ENCODE results near the gene UROS. TPM values are rescaled to one million over a fixed set of nuclear protein-coding genes. Genes with fewer than 3 reads are reported as not detected.

Gene UROS
- total and polyA plus RNA-seq, 2 experiments from 2014 or later = 55.7 to 80.4 TPM

DNA sequence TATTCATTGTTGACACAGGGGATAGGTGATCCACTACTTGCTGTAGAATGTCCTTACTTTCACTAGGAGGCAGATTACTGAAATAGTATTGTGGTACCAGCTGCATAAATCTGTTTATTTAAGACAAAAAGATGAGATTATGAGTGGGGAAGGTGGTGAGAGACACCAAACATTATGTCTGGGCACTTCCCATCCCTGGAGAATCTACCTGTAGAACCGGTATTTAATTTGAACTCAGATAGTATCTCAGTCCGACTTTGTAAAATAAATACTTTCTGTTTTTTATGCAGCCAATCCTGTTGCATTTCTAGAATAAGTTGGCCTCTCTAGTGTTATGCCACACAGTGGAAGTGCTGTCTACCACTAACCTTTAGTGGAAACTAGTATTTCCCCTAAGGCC lies 13.7 kb upstream of the UROS start:
- no peaks in the 10 kb centered on the region for H4K20me1 ChIP-seq (ENCODE audit: insufficient read depth, poor library complexity, severe bottlenecking)
- H3K27ac ChIP-seq = no peak overlapping the region
- H3K4me2 ChIP-seq = no peak overlapping the region
- H3K36me3 ChIP-seq (replicated peaks; ENCODE audit: insufficient read depth, low read depth) = no peaks in the 10 kb centered on the region
- H3K79me2 ChIP-seq = no peaks in the 10 kb centered on the region
- H2AFZ ChIP-seq = no peak overlapping the region
- H3K9me3 ChIP-seq (ENCODE audit: low read depth) = no peaks in the 10 kb centered on the region
- no peaks in the 10 kb centered on the region for H3K4me1 ChIP-seq (ENCODE audit: insufficient read depth)
- no peak for TF ChIP-seq CTCF (IDR thresholded peaks at IDR 0.05; ENCODE audit: poor library complexity)
- no peak for TF ChIP-seq EZH2phosphoT487 (IDR thresholded peaks at IDR 0.05; ENCODE audit: low read depth, severe bottlenecking, unreplicated experiment)
- no peak for TF ChIP-seq EZH2 (IDR thresholded peaks at IDR 0.05; ENCODE audit: borderline replicate concordance)
- DNase-seq (ENCODE audit: low spot score) = no peak
- H3K9me2 ChIP-seq (replicated peaks; ENCODE audit: insufficient read depth) = no peaks in the 10 kb centered on the region
- WGBS (ENCODE audit: low lambda C conversion rate, missing lambda C conversion rate) = 88% methylated on average over 2 of the region's 2 CpGs
- no peaks in the 10 kb centered on the region for H3K27me3 ChIP-seq
- no peak overlapping the region for H3K4me3 ChIP-seq

DNA sequence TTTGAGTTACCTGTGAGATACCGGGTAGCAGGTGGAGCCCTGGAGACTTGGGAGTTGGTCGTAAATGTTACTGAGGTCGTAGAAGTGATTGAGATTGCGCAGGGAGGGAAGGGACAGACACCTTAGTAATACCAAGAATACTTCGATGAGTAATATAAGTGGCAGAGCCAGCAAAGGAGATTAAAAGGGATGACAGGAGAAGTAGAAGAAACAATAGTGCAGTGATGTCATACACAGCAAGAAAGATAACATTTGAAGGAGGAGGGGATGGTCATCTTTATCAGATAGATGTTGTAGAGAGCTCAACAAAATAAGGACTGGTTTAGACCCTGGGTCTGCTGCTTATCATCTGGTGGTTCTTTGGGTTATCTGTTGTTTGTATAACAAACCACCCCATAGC lies 5.3 kb upstream of the UROS start:
- peaks cover 10% of the 10 kb centered on the region for H3K4me1 ChIP-seq (ENCODE audit: insufficient read depth)
- peaks cover 46% of the 10 kb centered on the region for H3K79me2 ChIP-seq
- H2AFZ ChIP-seq = no peak overlapping the region
- H3K9me2 ChIP-seq (replicated peaks; ENCODE audit: insufficient read depth) = no peaks in the 10 kb centered on the region
- H3K4me2 ChIP-seq = no peak overlapping the region
- no peaks in the 10 kb centered on the region for H3K36me3 ChIP-seq (replicated peaks; ENCODE audit: insufficient read depth, low read depth)
- no peaks in the 10 kb centered on the region for H3K27me3 ChIP-seq
- WGBS (ENCODE audit: low lambda C conversion rate, missing lambda C conversion rate) = 71% methylated on average over 5 of the region's 5 CpGs
- no peak for TF ChIP-seq EZH2phosphoT487 (IDR thresholded peaks at IDR 0.05; ENCODE audit: low read depth, severe bottlenecking, unreplicated experiment)
- no peak for TF ChIP-seq CTCF (IDR thresholded peaks at IDR 0.05; ENCODE audit: poor library complexity)
- no peak for TF ChIP-seq EZH2 (IDR thresholded peaks at IDR 0.05; ENCODE audit: borderline replicate concordance)
- no peak for DNase-seq (ENCODE audit: low spot score)
- peaks cover 3% of the 10 kb centered on the region for H4K20me1 ChIP-seq (ENCODE audit: insufficient read depth, poor library complexity, severe bottlenecking)
- H3K4me3 ChIP-seq = no peak overlapping the region
- H3K9me3 ChIP-seq (ENCODE audit: low read depth) = no peaks in the 10 kb centered on the region
- H3K27ac ChIP-seq = no peak overlapping the region

GRCh38 chr10:125827133-125827532 lies 4.1 kb upstream of the UROS start:
- 91% methylated on average over 2 of the region's 2 CpGs for WGBS (ENCODE audit: low lambda C conversion rate, missing lambda C conversion rate)
- Histone ChIP-seq H3K4me3 (no peak overlapping the region), H3K79me2 (peaks cover 55% of the 10 kb centered on the region), H3K36me3 (replicated peaks; ENCODE audit: insufficient read depth, low read depth) (no peaks in the 10 kb centered on the region), H3K27ac (no peak overlapping the region), H3K9me3 (ENCODE audit: low read depth) (no peaks in the 10 kb centered on the region), H3K4me1 (ENCODE audit: insufficient read depth) (peaks cover 10% of the 10 kb centered on the region), H3K9me2 (replicated peaks; ENCODE audit: insufficient read depth) (no peaks in the 10 kb centered on the region), H3K4me2 (no peak overlapping the region), H2AFZ (no peak overlapping the region), H4K20me1 (ENCODE audit: insufficient read depth, poor library complexity, severe bottlenecking) (peaks cover 3% of the 10 kb centered on the region), H3K27me3 (no peaks in the 10 kb centered on the region)
- DNase-seq (ENCODE audit: low spot score) = no peak
- no peak for TF ChIP-seq EZH2phosphoT487 (IDR thresholded peaks at IDR 0.05; ENCODE audit: low read depth, severe bottlenecking, unreplicated experiment)
- no peak for TF ChIP-seq CTCF (IDR thresholded peaks at IDR 0.05; ENCODE audit: poor library complexity)
- TF ChIP-seq EZH2 (IDR thresholded peaks at IDR 0.05; ENCODE audit: borderline replicate concordance) = no peak

DNA sequence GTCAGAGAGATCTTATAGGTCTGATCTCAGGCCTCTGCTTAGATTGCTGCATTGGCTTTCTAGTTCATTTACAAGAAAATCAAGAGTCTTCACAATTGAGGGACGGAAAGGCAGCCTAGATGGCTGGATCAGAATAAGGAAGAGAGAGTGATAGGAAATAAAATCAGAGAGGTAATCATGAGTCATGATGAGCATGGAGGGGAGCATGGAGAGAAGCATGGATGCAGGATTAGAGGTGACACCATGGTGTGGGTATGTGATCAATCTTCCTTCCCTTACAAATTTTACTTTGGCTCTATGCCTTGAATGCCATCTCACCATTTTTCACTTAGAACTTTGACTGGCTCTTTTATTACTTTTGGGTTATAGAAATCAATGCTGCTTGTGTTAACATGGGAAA lies 1.7 kb upstream of the UROS start:
- 91% methylated on average over 1 of the region's 1 CpG for WGBS (ENCODE audit: low lambda C conversion rate, missing lambda C conversion rate)
- TF ChIP-seq EZH2phosphoT487 (IDR thresholded peaks at IDR 0.05; ENCODE audit: low read depth, severe bottlenecking, unreplicated experiment) (no peak), CTCF (IDR thresholded peaks at IDR 0.05; ENCODE audit: poor library complexity) (no peak), EZH2 (IDR thresholded peaks at IDR 0.05; ENCODE audit: borderline replicate concordance) (no peak)
- H3K27ac ChIP-seq = no peak overlapping the region
- DNase-seq (ENCODE audit: low spot score) = no peak
- peaks cover 3% of the 10 kb centered on the region for H4K20me1 ChIP-seq (ENCODE audit: insufficient read depth, poor library complexity, severe bottlenecking)
- H3K9me2 ChIP-seq (replicated peaks; ENCODE audit: insufficient read depth) = no peaks in the 10 kb centered on the region
- H2AFZ ChIP-seq = no peak overlapping the region
- no peaks in the 10 kb centered on the region for H3K27me3 ChIP-seq
- H3K36me3 ChIP-seq (replicated peaks; ENCODE audit: insufficient read depth, low read depth) = no peaks in the 10 kb centered on the region
- H3K79me2 ChIP-seq = peaks cover 66% of the 10 kb centered on the region
- peak overlapping the region; percentile 70 for H3K4me3 ChIP-seq
- no peaks in the 10 kb centered on the region for H3K9me3 ChIP-seq (ENCODE audit: low read depth)
- H3K4me1 ChIP-seq (ENCODE audit: insufficient read depth) = peaks cover 17% of the 10 kb centered on the region
- peak overlapping the region; percentile 99 for H3K4me2 ChIP-seq
